ENCODE results near the gene AMBRA1. TPM values are rescaled to one million over a fixed set of nuclear protein-coding genes. Genes with fewer than 3 reads are reported as not detected.

Gene AMBRA1
- total RNA-seq, 1 donor from 2014 or later, result 45.8 TPM

- TF ChIP-seq CTCF (conservative IDR thresholded peaks at IDR 0.05), result no peak
- Mint-ChIP-seq H3K27me3 (ENCODE audit: low read depth) (no peaks in the 10 kb centered on the region), H3K4me1 (peaks cover 26% of the 10 kb centered on the region), H3K27ac (ENCODE audit: unreplicated experiment) (no peak overlapping the region), H3K4me3 (no peak overlapping the region), H3K9me3 (no peaks in the 10 kb centered on the region), H3K36me3 (ENCODE audit: low read depth) (no peaks in the 10 kb centered on the region)
- DNase-seq (ENCODE audit: low read depth, low spot score), result no peak
Observed at GRCh38 chr11:46458491-46458890, 135.3 kb downstream of the AMBRA1 start.

GRCh38 chr11:46457659-46458424 lies 136.0 kb downstream of the AMBRA1 start:
- TF ChIP-seq CTCF (conservative IDR thresholded peaks at IDR 0.05), result no peak
- Mint-ChIP-seq H3K36me3 (ENCODE audit: low read depth) (no peaks in the 10 kb centered on the region), H3K27ac (ENCODE audit: unreplicated experiment) (no peak overlapping the region), H3K4me3 (no peak overlapping the region), H3K4me1 (peaks cover 22% of the 10 kb centered on the region), H3K9me3 (no peaks in the 10 kb centered on the region), H3K27me3 (ENCODE audit: low read depth) (no peaks in the 10 kb centered on the region)
- no peak for DNase-seq (ENCODE audit: low read depth, low spot score)

GRCh38 chr11:46457021-46457420 lies 136.8 kb downstream of the AMBRA1 start:
- no peaks in the 10 kb centered on the region for H3K27me3 Mint-ChIP-seq (ENCODE audit: low read depth)
- no peak overlapping the region for H3K27ac Mint-ChIP-seq (ENCODE audit: unreplicated experiment)
- no peaks in the 10 kb centered on the region for H3K9me3 Mint-ChIP-seq
- no peaks in the 10 kb centered on the region for H3K36me3 Mint-ChIP-seq (ENCODE audit: low read depth)
- H3K4me3 Mint-ChIP-seq, result peak overlapping the region; percentile 6
- H3K4me1 Mint-ChIP-seq, result peaks cover 19% of the 10 kb centered on the region
- no peak for DNase-seq (ENCODE audit: low read depth, low spot score)
- no peak for TF ChIP-seq CTCF (conservative IDR thresholded peaks at IDR 0.05)

- Mint-ChIP-seq H3K27me3 (ENCODE audit: low read depth) (no peaks in the 10 kb centered on the region), H3K4me3 (peak overlapping the region; percentile 6), H3K4me1 (peaks cover 19% of the 10 kb centered on the region), H3K9me3 (no peaks in the 10 kb centered on the region), H3K36me3 (ENCODE audit: low read depth) (no peaks in the 10 kb centered on the region), H3K27ac (ENCODE audit: unreplicated experiment) (peak overlapping the region; percentile 38)
- no peak for TF ChIP-seq CTCF (conservative IDR thresholded peaks at IDR 0.05)
- DNase-seq (ENCODE audit: low read depth, low spot score), result no peak
Observed at GRCh38 chr11:46456269-46457001, 137.4 kb downstream of the AMBRA1 start.

GRCh38 chr11:46455834-46456233 lies 138.0 kb downstream of the AMBRA1 start:
- Mint-ChIP-seq H3K4me1 (peaks cover 19% of the 10 kb centered on the region), H3K9me3 (no peaks in the 10 kb centered on the region), H3K27ac (ENCODE audit: unreplicated experiment) (no peak overlapping the region), H3K36me3 (ENCODE audit: low read depth) (no peaks in the 10 kb centered on the region), H3K4me3 (no peak overlapping the region), H3K27me3 (ENCODE audit: low read depth) (no peaks in the 10 kb centered on the region)
- DNase-seq (ENCODE audit: low read depth, low spot score), result no peak
- TF ChIP-seq CTCF (conservative IDR thresholded peaks at IDR 0.05), result no peak

Data from neural crest cell (in vitro differentiated cells).